ENCODE results near the gene LGALS12.
A peak's percentile ranks its signal among the peaks of the same experiment; 100 is the strongest.

Gene LGALS12

GRCh38 chr11:63502252-63502820 lies 3.5 kb upstream of the LGALS12 start:
- no peak for TF ChIP-seq CTCF (IDR thresholded peaks at IDR 0.05; ENCODE audit: low read depth, low read length)
- no peak overlapping the region for H3K4me3 ChIP-seq (replicated peaks in 1 of 2; ENCODE audit: low read depth in 2 of 2, low read length in 2 of 2)
- DNase-seq (ENCODE audit: low read depth in 2 of 2): no peak

- DNase-seq (ENCODE audit: low read depth in 2 of 2): no peak
These were observed 2.4 kb upstream of the LGALS12 start for GRCh38 chr11:63503492-63503891.

GRCh38 chr11:63504054-63504453 lies 1.8 kb upstream of the LGALS12 start:
- no peak for DNase-seq (ENCODE audit: low read depth in 2 of 2)
- no peak overlapping the region for H3K4me3 ChIP-seq (replicated peaks in 1 of 2; ENCODE audit: low read depth in 2 of 2, low read length in 2 of 2)
- no peak for TF ChIP-seq CTCF (IDR thresholded peaks at IDR 0.05; ENCODE audit: low read depth, low read length)

More at GRCh38 chr11:63503492-63503891, 2.4 kb upstream of the LGALS12 start:
- no peak for TF ChIP-seq CTCF (IDR thresholded peaks at IDR 0.05; ENCODE audit: low read depth, low read length)
- H3K4me3 ChIP-seq (replicated peaks in 1 of 2; ENCODE audit: low read depth in 2 of 2, low read length in 2 of 2): no peak overlapping the region

- no peak for TF ChIP-seq CTCF (IDR thresholded peaks at IDR 0.05; ENCODE audit: low read depth, low read length)
- peak in 1 of 2 donors; percentile 86 for DNase-seq (ENCODE audit: low read depth in 2 of 2)
- no peak overlapping the region for H3K4me3 ChIP-seq (replicated peaks in 1 of 2; ENCODE audit: low read depth in 2 of 2, low read length in 2 of 2)
These were observed 824 bp upstream of the LGALS12 start for GRCh38 chr11:63504933-63505586.

GRCh38 chr11:63506876-63507275 lies 992 bp downstream of the LGALS12 start:
- H3K4me3 ChIP-seq (replicated peaks in 1 of 2; ENCODE audit: low read depth in 2 of 2, low read length in 2 of 2): peak overlapping the region in 1 of 2 donors; percentile 38
- TF ChIP-seq CTCF (IDR thresholded peaks at IDR 0.05; ENCODE audit: low read depth, low read length): no peak
- DNase-seq (ENCODE audit: low read depth in 2 of 2): no peak

GRCh38 chr11:63507511-63507910 lies 1.6 kb downstream of the LGALS12 start:
- H3K4me3 ChIP-seq (replicated peaks in 1 of 2; ENCODE audit: low read depth in 2 of 2, low read length in 2 of 2): peak overlapping the region in 1 of 2 donors; percentile 38
- TF ChIP-seq CTCF (IDR thresholded peaks at IDR 0.05; ENCODE audit: low read depth, low read length): no peak
- DNase-seq (ENCODE audit: low read depth in 2 of 2): no peak

Measured in cardiac fibroblast (primary cell).